Cardiac ventricle fibroblast (primary cell): ENCODE data around the gene HORMAD1. TPM values are rescaled to one million over a fixed set of nuclear protein-coding genes. Genes with fewer than 3 reads are reported as not detected.

ENCODE experiments used
- total RNA-seq: library from RNA; depleted of rRNA; stranded (reverse); fragments of >200 nt; gene quantifications from 2 replicates; pipeline ENCODE4 v1.2.3, GENCODE V29; 2015

Gene HORMAD1
- not detected in 2 replicates for total RNA-seq

GRCh38 chr1:150720703-150721102 lies at the start of gene HORMAD1:
Gene HORMAD1, minus strand, starts transcription at chr1:150720895. Its CDS starts 1,390 bp downstream, at chr1:150719505.

GRCh38 chr1:150765296-150765976 lies 44.7 kb upstream of the HORMAD1 start, which contains the start of gene CTSS:
Gene CTSS, minus strand, starts transcription at chr1:150765778. Its CDS starts 1,015 bp downstream, at chr1:150764763.

GRCh38 chr1:150696995-150697927 lies 23.4 kb downstream of the HORMAD1 start, which contains the start of gene GOLPH3L:
Gene GOLPH3L, minus strand, starts transcription at chr1:150697154. Its CDS starts 2,316 bp downstream, at chr1:150694838.

Other genes with a start within 250 kb of the HORMAD1 start
- gene TARS2, start 233.5 kb downstream of the HORMAD1 start, total RNA-seq = 10.5 and 12.0 TPM in 2 replicates
- 38.7 and 48.1 TPM in 2 replicates for gene ECM1, start 212.8 kb downstream of the HORMAD1 start, total RNA-seq
- not detected in 2 replicates for gene FALEC, start 205.1 kb downstream of the HORMAD1 start, total RNA-seq
- 23.4 and 24.7 TPM in 2 replicates for gene ADAMTSL4, start 171.5 kb downstream of the HORMAD1 start, total RNA-seq
- 215 and 239 TPM in 2 replicates for gene MCL1, start 141.3 kb downstream of the HORMAD1 start, total RNA-seq
- 82.1 and 165 TPM in 2 replicates for gene ENSA, start 91.3 kb downstream of the HORMAD1 start, total RNA-seq
- 20.0 and 24.5 TPM in 2 replicates for gene GOLPH3L, start 23.7 kb downstream of the HORMAD1 start, total RNA-seq
- gene CTSS, start 44.9 kb upstream of the HORMAD1 start, total RNA-seq = 2.8 and 3.3 TPM in 2 replicates
- 87.5 and 106 TPM in 2 replicates for gene CTSK, start 87.4 kb upstream of the HORMAD1 start, total RNA-seq
- gene ARNT, start 155.7 kb upstream of the HORMAD1 start, total RNA-seq = 33.0 and 39.6 TPM in 2 replicates
- not detected in 2 replicates for gene CTXND2, start 166.2 kb upstream of the HORMAD1 start, total RNA-seq
- 18.0 and 18.8 TPM in 2 replicates for gene SETDB1, start 205.5 kb upstream of the HORMAD1 start, total RNA-seq